GM12874 (cell line): ENCODE results near the gene FPR1.

Source experiments
- CTCF ChIP-seq: IDR thresholded peaks from 2 replicates; pipeline ENCODE4 v1.5.1; 2011; ENCODE audit warnings: low read depth, mild to moderate bottlenecking, control low read depth, low read length, moderate library complexity; ENCODE audit not compliant: insufficient read depth

FPR1 gene

GRCh38 chr19:51742789-51743188, 8.9 kb downstream of the FPR1 start:
- no peak for TF ChIP-seq CTCF

DNA sequence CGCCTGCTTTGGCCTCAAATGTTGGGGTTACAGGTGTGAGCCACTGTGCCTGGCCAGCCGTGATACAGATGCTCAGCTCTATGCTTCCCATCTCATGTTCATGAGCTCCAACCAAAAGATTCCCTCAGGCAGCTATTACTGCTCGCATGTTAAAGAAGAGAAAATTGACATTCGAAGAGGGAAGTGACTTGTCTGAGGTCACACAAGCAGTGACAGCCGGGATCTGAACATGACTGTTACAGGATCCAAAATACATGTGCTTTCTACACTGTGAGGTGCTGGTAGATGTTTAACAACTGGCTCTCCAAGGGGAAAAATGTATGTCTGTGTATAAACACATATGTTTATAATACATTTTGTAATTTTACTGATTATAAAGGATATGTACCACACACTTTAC, 11.3 kb downstream of the FPR1 start:
- TF ChIP-seq CTCF = no peak

DNA sequence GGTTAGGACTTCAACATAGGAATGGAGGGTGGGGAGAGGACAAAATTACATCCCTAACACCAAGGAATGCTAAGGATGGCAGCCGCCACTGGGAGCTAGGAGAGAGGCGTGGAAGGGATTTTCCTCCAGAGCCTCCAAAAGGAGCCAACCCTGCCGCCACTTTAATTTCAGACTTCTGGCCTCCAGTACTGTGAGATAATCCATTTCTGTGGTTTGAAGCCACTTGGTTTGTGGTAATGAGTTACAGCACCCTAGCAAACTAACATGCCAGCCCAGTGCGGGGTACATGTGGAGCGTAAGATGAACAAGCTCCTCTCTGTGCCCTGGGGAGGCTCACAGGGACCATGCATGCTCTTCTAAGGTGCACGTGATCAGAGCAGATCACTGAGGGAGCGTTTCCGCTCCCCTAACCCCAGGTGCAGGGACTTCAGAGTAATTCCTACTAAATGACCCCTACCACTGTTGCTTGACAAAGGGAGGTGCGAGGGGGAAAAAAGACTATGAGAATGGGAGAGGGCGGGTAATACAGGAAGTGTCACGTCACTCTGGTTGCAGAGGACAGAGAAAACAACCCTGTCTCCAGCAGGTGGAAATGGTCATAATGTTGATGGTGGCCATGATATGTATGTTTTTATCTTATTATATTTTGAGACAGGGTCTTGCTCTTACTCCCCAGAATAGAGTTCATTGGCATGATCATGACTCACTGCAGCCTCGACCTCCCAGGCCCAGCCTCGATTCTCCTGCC, 12.0 kb downstream of the FPR1 start:
- no peak for TF ChIP-seq CTCF

- no peak for TF ChIP-seq CTCF
These were observed 13.8 kb downstream of the FPR1 start for GRCh38 chr19:51737924-51738323.

DNA sequence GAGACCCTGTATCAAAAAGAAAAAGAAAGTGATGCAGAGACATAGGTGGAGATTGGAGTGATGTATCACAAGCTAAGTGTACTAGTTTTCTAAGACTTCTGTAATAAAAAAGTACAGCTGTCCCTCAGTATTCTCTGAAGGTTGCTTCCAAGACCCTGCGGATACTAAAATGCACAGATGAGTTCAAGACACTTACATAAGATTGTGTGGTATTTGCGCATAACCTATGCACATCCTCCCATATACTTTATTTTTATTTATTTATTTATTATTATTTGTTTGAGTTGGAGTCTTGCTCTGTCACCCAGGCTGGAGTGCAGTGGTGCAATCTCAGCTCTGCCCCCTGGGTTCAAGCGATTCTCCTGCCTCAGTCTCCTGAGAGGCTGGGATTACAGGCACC, 14.3 kb downstream of the FPR1 start:
- TF ChIP-seq CTCF = no peak

DNA sequence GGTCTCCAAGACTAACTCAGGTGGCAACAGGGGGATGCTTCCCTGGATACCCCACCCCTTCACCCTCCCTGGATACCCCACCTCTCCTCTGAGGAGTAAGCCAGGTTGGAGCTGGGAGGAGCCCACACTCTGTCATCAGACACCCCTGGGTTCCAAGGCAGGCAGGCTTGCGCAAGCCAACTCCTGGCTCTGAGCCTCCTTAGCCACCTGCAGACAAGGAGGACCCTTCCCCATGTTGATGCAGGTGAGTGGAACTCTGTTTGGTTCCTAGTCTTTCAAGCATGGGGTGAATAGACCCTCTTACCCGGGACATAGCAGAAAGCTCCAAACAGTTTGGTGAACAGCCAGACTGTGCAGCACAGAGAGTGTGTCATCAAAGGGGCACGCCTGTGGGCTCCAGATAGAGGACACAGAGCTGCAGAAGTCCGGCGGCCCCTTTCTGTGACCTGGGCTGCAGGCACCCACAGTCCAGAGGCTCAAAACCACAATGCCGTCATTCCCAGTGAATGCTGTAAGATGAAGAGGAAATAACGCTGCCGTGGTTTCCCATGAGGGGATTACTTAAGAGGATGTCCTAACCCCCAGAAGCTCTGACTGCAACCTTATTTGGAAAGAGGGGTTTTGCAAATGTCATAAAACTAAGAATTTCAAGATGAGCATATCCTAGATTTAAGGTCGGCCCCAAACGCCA, 15.8 kb downstream of the FPR1 start:
- no peak for TF ChIP-seq CTCF

- TF ChIP-seq CTCF = no peak
These were observed 17.7 kb downstream of the FPR1 start for GRCh38 chr19:51733742-51734522.
